Measurements from ENCODE around the gene PFAS.
A peak's percentile ranks its signal among the peaks of the same experiment; 100 is the strongest.
"Not testable (repeated sequence)": the region's sequence is repeated elsewhere in the genome, so short reads cannot be mapped to it uniquely, and the experiment has no call there.

Gene PFAS

GRCh38 chr17:8248751-8249607 lies at the start of gene PFAS:
PFAS (plus strand) TSS chr17:8249289; CDS start chr17:8253938, 4,649 bp downstream.
- no peaks in the 10 kb centered on the region for H3K36me3 ChIP-seq (ENCODE audit: control insufficient read depth, insufficient read depth, low read length)
- peaks cover 7% of the 10 kb centered on the region for H3K4me1 ChIP-seq (ENCODE audit: control insufficient read depth, insufficient read depth, low read length)
- peak within 1 kb of the TSS; percentile 99 for H3K9ac ChIP-seq (ENCODE audit: low read length)
- H3K4me3 ChIP-seq (ENCODE audit: low read length) = peak within 1 kb of the TSS; percentile 84
- no peaks in the 10 kb centered on the region for H3K9me3 ChIP-seq (ENCODE audit: control insufficient read depth, low read length)
- no peaks in the 10 kb centered on the region for H3K27me3 ChIP-seq (ENCODE audit: control insufficient read depth, insufficient read depth, low read length)

- Histone ChIP-seq H3K9ac (ENCODE audit: low read length) (no peak overlapping the region), H3K9me3 (ENCODE audit: control insufficient read depth, low read length) (no peaks in the 10 kb centered on the region), H3K4me3 (ENCODE audit: low read length) (no peak overlapping the region), H3K27me3 (ENCODE audit: control insufficient read depth, insufficient read depth, low read length) (no peaks in the 10 kb centered on the region), H3K36me3 (ENCODE audit: control insufficient read depth, insufficient read depth, low read length) (no peaks in the 10 kb centered on the region), H3K4me1 (ENCODE audit: control insufficient read depth, insufficient read depth, low read length) (peaks cover 2% of the 10 kb centered on the region)
These were observed 44.1 kb upstream of the PFAS start for GRCh38 chr17:8204761-8205555.

GRCh38 chr17:8206536-8206935 lies 42.6 kb upstream of the PFAS start:
- no peaks in the 10 kb centered on the region for H3K36me3 ChIP-seq (ENCODE audit: control insufficient read depth, insufficient read depth, low read length)

GRCh38 chr17:8209907-8210760 lies 39.0 kb upstream of the PFAS start, which contains the start of gene AURKB:
AURKB (minus strand) TSS chr17:8210575; CDS start chr17:8210224, 351 bp downstream.
- Histone ChIP-seq H3K36me3 (ENCODE audit: control insufficient read depth, insufficient read depth, low read length) (no peaks in the 10 kb centered on the region), H3K4me1 (ENCODE audit: control insufficient read depth, insufficient read depth, low read length) (peaks cover 13% of the 10 kb centered on the region), H3K27me3 (ENCODE audit: control insufficient read depth, insufficient read depth, low read length) (no peaks in the 10 kb centered on the region), H3K9ac (ENCODE audit: low read length) (peak within 1 kb of the TSS; percentile 76), H3K9me3 (ENCODE audit: control insufficient read depth, low read length) (no peaks in the 10 kb centered on the region), H3K4me3 (ENCODE audit: low read length) (peak within 1 kb of the TSS; percentile 87)

More at GRCh38 chr17:8206536-8206935, 42.6 kb upstream of the PFAS start:
- Histone ChIP-seq H3K9ac (ENCODE audit: low read length) (no peak overlapping the region), H3K4me1 (ENCODE audit: control insufficient read depth, insufficient read depth, low read length) (peaks cover 13% of the 10 kb centered on the region), H3K4me3 (ENCODE audit: low read length) (no peak overlapping the region), H3K27me3 (ENCODE audit: control insufficient read depth, insufficient read depth, low read length) (no peaks in the 10 kb centered on the region), H3K9me3 (ENCODE audit: control insufficient read depth, low read length) (no peaks in the 10 kb centered on the region)

- no peaks in the 10 kb centered on the region for H3K9me3 ChIP-seq (ENCODE audit: control insufficient read depth, low read length)
- peaks cover 13% of the 10 kb centered on the region for H3K4me1 ChIP-seq (ENCODE audit: control insufficient read depth, insufficient read depth, low read length)
- H3K27me3 ChIP-seq (ENCODE audit: control insufficient read depth, insufficient read depth, low read length) = no peaks in the 10 kb centered on the region
- H3K9ac ChIP-seq (ENCODE audit: low read length) = peak overlapping the region; percentile 76
- peak overlapping the region; percentile 87 for H3K4me3 ChIP-seq (ENCODE audit: low read length)
- no peaks in the 10 kb centered on the region for H3K36me3 ChIP-seq (ENCODE audit: control insufficient read depth, insufficient read depth, low read length)
These were observed 38.2 kb upstream of the PFAS start for GRCh38 chr17:8210761-8211458.

GRCh38 chr17:8212312-8213180 lies 36.5 kb upstream of the PFAS start:
- Histone ChIP-seq H3K27me3 (ENCODE audit: control insufficient read depth, insufficient read depth, low read length) (no peaks in the 10 kb centered on the region), H3K4me1 (ENCODE audit: control insufficient read depth, insufficient read depth, low read length) (peaks cover 13% of the 10 kb centered on the region), H3K9ac (ENCODE audit: low read length) (no peak overlapping the region), H3K36me3 (ENCODE audit: control insufficient read depth, insufficient read depth, low read length) (no peaks in the 10 kb centered on the region), H3K9me3 (ENCODE audit: control insufficient read depth, low read length) (no peaks in the 10 kb centered on the region), H3K4me3 (ENCODE audit: low read length) (no peak overlapping the region)

GRCh38 chr17:8214000-8214399 lies 35.1 kb upstream of the PFAS start:
- H3K9ac ChIP-seq (ENCODE audit: low read length); H3K4me3 ChIP-seq (ENCODE audit: low read length); H3K36me3 ChIP-seq (ENCODE audit: control insufficient read depth, insufficient read depth, low read length); H3K27me3 ChIP-seq (ENCODE audit: control insufficient read depth, insufficient read depth, low read length); H3K9me3 ChIP-seq (ENCODE audit: control insufficient read depth, low read length): not testable (repeated sequence)
- peaks cover 13% of the 10 kb centered on the region for H3K4me1 ChIP-seq (ENCODE audit: control insufficient read depth, insufficient read depth, low read length)

GRCh38 chr17:8220783-8221662 lies 28.1 kb upstream of the PFAS start:
- H3K27me3 ChIP-seq (ENCODE audit: control insufficient read depth, insufficient read depth, low read length) = no peaks in the 10 kb centered on the region
- H3K4me1 ChIP-seq (ENCODE audit: control insufficient read depth, insufficient read depth, low read length) = peaks cover 9% of the 10 kb centered on the region
- no peaks in the 10 kb centered on the region for H3K36me3 ChIP-seq (ENCODE audit: control insufficient read depth, insufficient read depth, low read length)
- H3K9me3 ChIP-seq (ENCODE audit: control insufficient read depth, low read length) = no peaks in the 10 kb centered on the region
- H3K9ac ChIP-seq (ENCODE audit: low read length) = peak overlapping the region; percentile 91
- peak overlapping the region; percentile 85 for H3K4me3 ChIP-seq (ENCODE audit: low read length)

- peak overlapping the region; percentile 85 for H3K4me3 ChIP-seq (ENCODE audit: low read length)
- no peaks in the 10 kb centered on the region for H3K9me3 ChIP-seq (ENCODE audit: control insufficient read depth, low read length)
- H3K9ac ChIP-seq (ENCODE audit: low read length) = peak overlapping the region; percentile 91
- H3K36me3 ChIP-seq (ENCODE audit: control insufficient read depth, insufficient read depth, low read length) = no peaks in the 10 kb centered on the region
- H3K4me1 ChIP-seq (ENCODE audit: control insufficient read depth, insufficient read depth, low read length) = peaks cover 9% of the 10 kb centered on the region
- no peaks in the 10 kb centered on the region for H3K27me3 ChIP-seq (ENCODE audit: control insufficient read depth, insufficient read depth, low read length)
These were observed 27.3 kb upstream of the PFAS start for GRCh38 chr17:8221663-8222379.

- Histone ChIP-seq H3K9ac (ENCODE audit: low read length) (peak overlapping the region; percentile 91), H3K36me3 (ENCODE audit: control insufficient read depth, insufficient read depth, low read length) (no peaks in the 10 kb centered on the region), H3K4me1 (ENCODE audit: control insufficient read depth, insufficient read depth, low read length) (peaks cover 9% of the 10 kb centered on the region), H3K27me3 (ENCODE audit: control insufficient read depth, insufficient read depth, low read length) (no peaks in the 10 kb centered on the region), H3K4me3 (ENCODE audit: low read length) (peak overlapping the region; percentile 85), H3K9me3 (ENCODE audit: control insufficient read depth, low read length) (no peaks in the 10 kb centered on the region)
These were observed 26.8 kb upstream of the PFAS start for GRCh38 chr17:8222380-8222629.
